ENCODE measurements around the gene LAIR1. TPM values are rescaled to one million over a fixed set of nuclear protein-coding genes. Genes with fewer than 3 reads are reported as not detected.

LAIR1 gene
- total RNA-seq, 3 donors from 2014 or later (not counting 1 experiment from before 2014, with no cell fraction given), result 117 to 163 (median 156) TPM

- H3K27ac Mint-ChIP-seq, result peak overlapping the region; percentile 9 to 70
- H3K9me3 ChIP-seq (ENCODE audit: control insufficient read depth, insufficient read depth, low read length), result no peaks in the 10 kb centered on the region
- H3K27ac ChIP-seq (ENCODE audit: low read length), result peak overlapping the region; percentile 10
- H3K27me3 ChIP-seq (ENCODE audit: control insufficient read depth, insufficient read depth, low read length), result no peaks in the 10 kb centered on the region
- peaks cover 0 to 35% of the 10 kb centered on the region in 2 donors for H3K4me1 Mint-ChIP-seq
- ATAC-seq (no peak), DNase-seq (no peak)
- H3K4me3 Mint-ChIP-seq, result no peak overlapping the region
- no peaks in the 10 kb centered on the region for H3K9me3 Mint-ChIP-seq
- peaks cover 27% of the 10 kb centered on the region for H3K36me3 ChIP-seq (ENCODE audit: control insufficient read depth, insufficient read depth, low read length)
- H3K4me3 ChIP-seq (ENCODE audit: low read length), result no peak overlapping the region
- 52% methylated on average over 3 of the region's 3 CpGs for WGBS (ENCODE audit: insufficient coverage)
- H3K4me1 ChIP-seq (ENCODE audit: control insufficient read depth, insufficient read depth, low read length), result peaks cover 7% of the 10 kb centered on the region
- TF ChIP-seq CTCF (IDR thresholded peaks at IDR 0.05), result no peak
- H3K27me3 Mint-ChIP-seq (ENCODE audit: low read depth in 2 of 2), result peaks cover 0 to 6% of the 10 kb centered on the region in 2 donors
- no peaks in the 10 kb centered on the region for H3K36me3 Mint-ChIP-seq
- intact Hi-C loops (cut with micrococcal nuclease), result loop anchor here (5.0 kb wide), 1 partner anchor 35 kb away; no protein-coding TSS in a partner anchor
Measured at GRCh38 chr19:54352546-54352945, 12.2 kb downstream of the LAIR1 start.

GRCh38 chr19:54352041-54352440 is 12.7 kb downstream of the LAIR1 start:
- peaks cover 0 to 35% of the 10 kb centered on the region in 2 donors for H3K4me1 Mint-ChIP-seq
- WGBS (ENCODE audit: insufficient coverage), result 46% methylated on average over 7 of the region's 7 CpGs
- Histone ChIP-seq H3K27ac (ENCODE audit: low read length) (peak overlapping the region; percentile 10), H3K27me3 (ENCODE audit: control insufficient read depth, insufficient read depth, low read length) (no peaks in the 10 kb centered on the region), H3K4me1 (ENCODE audit: control insufficient read depth, insufficient read depth, low read length) (peaks cover 8% of the 10 kb centered on the region), H3K4me3 (ENCODE audit: low read length) (no peak overlapping the region), H3K9me3 (ENCODE audit: control insufficient read depth, insufficient read depth, low read length) (no peaks in the 10 kb centered on the region), H3K36me3 (ENCODE audit: control insufficient read depth, insufficient read depth, low read length) (peaks cover 27% of the 10 kb centered on the region)
- H3K4me3 Mint-ChIP-seq, result no peak overlapping the region
- ATAC-seq, result no peak
- no peak for TF ChIP-seq CTCF (IDR thresholded peaks at IDR 0.05)
- H3K27me3 Mint-ChIP-seq (ENCODE audit: low read depth in 2 of 2), result peaks cover 0 to 11% of the 10 kb centered on the region in 2 donors
- intact Hi-C loops (cut with micrococcal nuclease), result loop anchor here (5.0 kb wide), 1 partner anchor 35 kb away; no protein-coding TSS in a partner anchor
- H3K9me3 Mint-ChIP-seq, result no peaks in the 10 kb centered on the region
- no peak for DNase-seq
- H3K27ac Mint-ChIP-seq, result peak overlapping the region; percentile 9 to 70
- no peaks in the 10 kb centered on the region for H3K36me3 Mint-ChIP-seq

GRCh38 chr19:54351474-54351873 is 13.3 kb downstream of the LAIR1 start:
- no peaks in the 10 kb centered on the region for H3K9me3 ChIP-seq (ENCODE audit: control insufficient read depth, insufficient read depth, low read length)
- Mint-ChIP-seq H3K4me1 (peaks cover 0 to 31% of the 10 kb centered on the region in 2 donors), H3K9me3 (no peaks in the 10 kb centered on the region), H3K27ac (peak overlapping the region; percentile 9 to 70), H3K4me3 (no peak overlapping the region), H3K27me3 (ENCODE audit: low read depth in 2 of 2) (peaks cover 0 to 16% of the 10 kb centered on the region in 2 donors), H3K36me3 (no peaks in the 10 kb centered on the region)
- peaks cover 12% of the 10 kb centered on the region for H3K4me1 ChIP-seq (ENCODE audit: control insufficient read depth, insufficient read depth, low read length)
- no peaks in the 10 kb centered on the region for H3K27me3 ChIP-seq (ENCODE audit: control insufficient read depth, insufficient read depth, low read length)
- H3K36me3 ChIP-seq (ENCODE audit: control insufficient read depth, insufficient read depth, low read length), result peaks cover 23% of the 10 kb centered on the region
- no peak for TF ChIP-seq CTCF (IDR thresholded peaks at IDR 0.05)
- no peak overlapping the region for H3K27ac ChIP-seq (ENCODE audit: low read length)
- no peak overlapping the region for H3K4me3 ChIP-seq (ENCODE audit: low read length)
- WGBS (ENCODE audit: insufficient coverage), result 67% methylated on average over 1 of the region's 2 CpGs
- no peak for DNase-seq
- intact Hi-C loops (cut with micrococcal nuclease), result loop anchor here (5.0 kb wide), 1 partner anchor 36 kb away; no protein-coding TSS in a partner anchor
- ATAC-seq, result no peak

GRCh38 chr19:54345938-54346386 is 18.8 kb downstream of the LAIR1 start:
- ATAC-seq, result no peak
- 37% methylated on average over 6 of the region's 6 CpGs for WGBS (ENCODE audit: insufficient coverage)
- Histone ChIP-seq H3K4me3 (ENCODE audit: low read length) (no peak overlapping the region), H3K36me3 (ENCODE audit: control insufficient read depth, insufficient read depth, low read length) (no peaks in the 10 kb centered on the region), H3K9me3 (ENCODE audit: control insufficient read depth, insufficient read depth, low read length) (no peaks in the 10 kb centered on the region), H3K27me3 (ENCODE audit: control insufficient read depth, insufficient read depth, low read length) (no peaks in the 10 kb centered on the region), H3K27ac (ENCODE audit: low read length) (no peak overlapping the region), H3K4me1 (ENCODE audit: control insufficient read depth, insufficient read depth, low read length) (peaks cover 5% of the 10 kb centered on the region)
- DNase-seq, result no peak
- H3K4me1 Mint-ChIP-seq, result peaks cover 0 to 5% of the 10 kb centered on the region in 2 donors
- H3K27ac Mint-ChIP-seq, result no peak overlapping the region
- no peaks in the 10 kb centered on the region for H3K36me3 Mint-ChIP-seq
- no peak for TF ChIP-seq CTCF (IDR thresholded peaks at IDR 0.05)
- H3K27me3 Mint-ChIP-seq (ENCODE audit: low read depth in 2 of 2), result peaks cover 0 to 16% of the 10 kb centered on the region in 2 donors
- intact Hi-C loops (cut with micrococcal nuclease), result no loop called here
- no peaks in the 10 kb centered on the region for H3K9me3 Mint-ChIP-seq
- no peak overlapping the region for H3K4me3 Mint-ChIP-seq
